Gastrocnemius medialis (tissue), 4 donors: ENCODE results near the gene NOP14. TPM values are rescaled to one million over a fixed set of nuclear protein-coding genes. Genes with fewer than 3 reads are reported as not detected.

ENCODE experiments used
- ATAC-seq, 2 donors: fragments of 150-250 bp; one replicate each; pipeline ENCODE4 v1.9.1; 2016
- DNase-seq, 2 donors: peaks; one replicate each; pipeline ENCODE4 v3.0.0-alpha.2; 2019
- H3K27ac ChIP-seq, 4 donors: fragments of 200-600 bp; sonication (generic); 1 replicate in 1 of 4; 2 replicates in 3 of 4; pipeline ENCODE4 v1.5.1; 2016 to 2018; ENCODE audit warnings: mild to moderate bottlenecking in 2 of 4, moderate library complexity in 1 of 4
- H3K27me3 ChIP-seq, 3 donors: fragments of 200-600 bp; sonication (generic) in 2 of 3; 1 replicate in 1 of 3; 2 replicates in 2 of 3; pipeline versions ENCODE4 v1.5.1 to v1.6.0; 2016 to 2019; ENCODE audit warnings: mild to moderate bottlenecking in 1 of 3, moderate library complexity in 1 of 3
- H3K36me3 ChIP-seq, 2 donors: fragments of 200-600 bp; sonication (generic) in 1 of 2; one replicate each; pipeline ENCODE4 v1.5.1; 2017 to 2018
- H3K4me1 ChIP-seq, 2 donors: fragments of 200-600 bp; sonication (generic) in 1 of 2; one replicate each; pipeline ENCODE4 v1.5.1; 2016 to 2017; ENCODE audit warnings: mild to moderate bottlenecking in 2 of 2
- H3K4me3 ChIP-seq, 4 donors: fragments of 200-600 bp; sonication (generic) in 3 of 4; 1 replicate in 1 of 4; 2 replicates in 3 of 4; pipeline ENCODE4 v1.5.1; 2016 to 2019; ENCODE audit warnings: mild to moderate bottlenecking in 2 of 4
- H3K9me3 ChIP-seq, 3 donors: fragments of 200-600 bp; sonication (generic) in 2 of 3; 1 replicate in 1 of 3; 2 replicates in 2 of 3; pipeline ENCODE4 v1.5.1; 2016 to 2019
- CTCF ChIP-seq, 5 experiments: fragments of 450-650 bp in 3 of 5; fragments of 200-600 bp in 2 of 5; sonication (generic) in 2 of 5; IDR thresholded peaks in 4 of 5; conservative IDR thresholded peaks in 1 of 5; 1 replicate in 4 of 5; 2 replicates in 1 of 5; pipeline ENCODE4 v1.5.1; 2016 to 2019; ENCODE audit warnings: antibody characterized with exemption in 5 of 5, mild to moderate bottlenecking in 3 of 5, moderate library complexity in 3 of 5
- POLR2A ChIP-seq, 2 donors: fragments of 450-650 bp; IDR thresholded peaks; one replicate each; pipeline ENCODE4 v1.6.1; 2017; ENCODE audit warnings: antibody characterized with exemption in 2 of 2, mild to moderate bottlenecking in 2 of 2, moderate library complexity in 2 of 2
- in situ Hi-C, 4 donors: fragments of 200-750 bp; cut with MboI; loops; one replicate each; pipeline versions ENCODE4 v1.15.0 to v1.8.0; 2017; ENCODE audit warnings: low sequenced_read_pairs in 4 of 4
- intact Hi-C: fragments of 100-400 bp; cut with DNase I; formaldehyde crosslinking; loops from one replicate; pipeline ENCODE4 v1.15.1; 2023; ENCODE audit warnings: low total_unique reads
- total RNA-seq, 4 donors: library from RNA; depleted of rRNA; stranded (reverse); fragments of >200 nt; gene quantifications; one replicate each; pipeline versions ENCODE4 v1.1.0 to v1.2.3, GENCODE V29; 2016

The NOP14 gene
- total RNA-seq, 4 donors from 2014 or later: 16.6 to 46.2 (median 36.2) TPM

GRCh38 chr4:2932951-2933565 lies 30.1 kb downstream of the NOP14 start:
- Histone ChIP-seq H3K36me3 (peaks cover 0 to 20% of the 10 kb centered on the region in 2 donors), H3K27ac (peak overlapping the region; percentile 86 to 98 (median 94)), H3K4me1 (peaks cover 29 to 30% of the 10 kb centered on the region in 2 donors), H3K27me3 (no peaks in the 10 kb centered on the region), H3K9me3 (no peaks in the 10 kb centered on the region), H3K4me3 (peak overlapping the region in 2 of 4 donors; percentile 75 to 98)
- in situ Hi-C loops (loop anchor here in 1 of 4 donors (25.0 kb wide), 1 partner anchor 171 kb away; the partner anchor contains the start of gene TNIP2), intact Hi-C loops (no loop called here)
- no peak for ATAC-seq
- peak in 1 of 2 donors; percentile 36 for DNase-seq
- TF ChIP-seq CTCF (IDR thresholded peaks at IDR 0.05 in 4 of 5, conservative IDR thresholded peaks at IDR 0.05 in 1 of 5) (no peak), POLR2A (IDR thresholded peaks at IDR 0.05) (no peak)

- ATAC-seq: no peak
- in situ Hi-C loops: loop anchor here in 1 of 4 donors (25.0 kb wide), 1 partner anchor 170 kb away; the partner anchor contains the start of gene TNIP2
- Histone ChIP-seq H3K4me3 (no peak overlapping the region), H3K4me1 (peaks cover 28 to 30% of the 10 kb centered on the region in 2 donors), H3K27ac (peak overlapping the region; percentile 86 to 98 (median 94)), H3K36me3 (peaks cover 0 to 27% of the 10 kb centered on the region in 2 donors), H3K9me3 (no peaks in the 10 kb centered on the region), H3K27me3 (no peaks in the 10 kb centered on the region)
- intact Hi-C loops: no loop called here
- peak in 1 of 2 donors; percentile 23 for DNase-seq
- no peak for TF ChIP-seq CTCF (IDR thresholded peaks at IDR 0.05 in 4 of 5, conservative IDR thresholded peaks at IDR 0.05 in 1 of 5)
- TF ChIP-seq POLR2A (IDR thresholded peaks at IDR 0.05): no peak
Measured at GRCh38 chr4:2932321-2932950, 30.8 kb downstream of the NOP14 start.

DNA sequence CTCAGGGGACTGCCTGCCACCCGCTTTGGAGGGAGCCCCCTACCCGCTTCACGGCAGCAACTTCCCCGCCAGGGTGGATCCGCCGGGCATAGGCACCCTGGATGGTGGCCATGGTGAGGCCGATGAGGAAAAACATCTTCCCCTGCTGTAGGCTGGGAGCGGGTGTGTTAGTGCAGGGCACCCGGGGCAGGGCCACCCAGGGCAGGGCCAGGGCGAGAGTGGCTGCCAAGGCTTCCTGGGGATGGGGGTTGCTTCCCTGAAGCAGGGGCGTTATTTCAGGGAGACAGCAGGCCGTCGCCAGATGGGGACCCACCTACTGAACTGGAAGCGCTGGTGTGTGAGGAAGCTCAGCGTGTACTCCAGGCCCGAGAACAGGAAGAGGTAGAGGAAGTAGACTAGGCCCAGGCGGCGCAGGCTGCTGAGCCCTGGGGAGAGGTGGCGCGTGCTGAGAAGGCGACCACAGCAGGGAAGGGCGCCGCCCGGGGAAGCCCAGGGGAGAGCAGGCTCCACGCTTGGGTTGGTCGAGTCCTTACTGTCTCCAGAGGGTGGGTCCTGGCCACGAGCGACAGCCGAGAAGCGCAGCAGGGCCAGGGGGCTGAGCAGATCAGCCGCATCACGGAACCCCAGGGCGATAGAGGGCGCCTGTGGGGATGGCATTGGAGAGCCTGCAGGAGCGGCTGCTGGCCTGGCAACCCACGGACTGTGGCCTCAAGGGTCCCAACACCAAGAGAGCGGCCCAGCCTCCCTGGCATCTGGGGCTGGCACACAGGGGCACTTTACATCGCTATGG lies 31.5 kb downstream of the NOP14 start:
- Histone ChIP-seq H3K4me1 (peaks cover 20 to 23% of the 10 kb centered on the region in 2 donors), H3K27ac (peak overlapping the region; percentile 86 to 98 (median 94)), H3K36me3 (peaks cover 0 to 34% of the 10 kb centered on the region in 2 donors), H3K9me3 (no peaks in the 10 kb centered on the region), H3K4me3 (no peak overlapping the region), H3K27me3 (no peaks in the 10 kb centered on the region)
- intact Hi-C loops (no loop called here), in situ Hi-C loops (loop anchor here in 1 of 4 donors (25.0 kb wide), 1 partner anchor 169 kb away; the partner anchor contains the start of gene TNIP2)
- ATAC-seq (peak in 1 of 2 donors; percentile 13), DNase-seq (peak; percentile 40 to 49)
- TF ChIP-seq CTCF (IDR thresholded peaks at IDR 0.05 in 4 of 5, conservative IDR thresholded peaks at IDR 0.05 in 1 of 5) (peak in 1 of 5 experiments; percentile 11), POLR2A (IDR thresholded peaks at IDR 0.05) (no peak)

- H3K4me3 ChIP-seq: no peak overlapping the region
- in situ Hi-C loops (loop anchor here in 1 of 4 donors (25.0 kb wide), 1 partner anchor 169 kb away; the partner anchor contains the start of gene TNIP2), intact Hi-C loops (no loop called here)
- no peak for ATAC-seq
- peak overlapping the region; percentile 86 to 98 (median 94) for H3K27ac ChIP-seq
- DNase-seq: peak in 1 of 2 donors; percentile 52
- no peaks in the 10 kb centered on the region for H3K9me3 ChIP-seq
- H3K36me3 ChIP-seq: peaks cover 0 to 42% of the 10 kb centered on the region in 2 donors
- H3K4me1 ChIP-seq: peaks cover 13 to 15% of the 10 kb centered on the region in 2 donors
- no peak for TF ChIP-seq POLR2A (IDR thresholded peaks at IDR 0.05)
- peak in 2 of 5 experiments; percentile 21 to 35 for TF ChIP-seq CTCF (IDR thresholded peaks at IDR 0.05 in 4 of 5, conservative IDR thresholded peaks at IDR 0.05 in 1 of 5)
- no peaks in the 10 kb centered on the region for H3K27me3 ChIP-seq
Measured at GRCh38 chr4:2930758-2931511, 32.3 kb downstream of the NOP14 start.
